DMS 273 treated with DMSO at 0.1 percent for 48 hours (cell line): ENCODE measurements around the gene MLPH.

Experiments used
- DNase-seq: peaks from one replicate; lab custom pipeline; 2025; lab: John Stamatoyannopoulos, UW

MLPH gene

GRCh38 chr2:237497838-237498186 is 10.8 kb downstream of the MLPH start:
- DNase-seq: no peak

GRCh38 chr2:237498341-237498740 is 11.3 kb downstream of the MLPH start:
- no peak for DNase-seq

GRCh38 chr2:237500681-237501424 is 13.8 kb downstream of the MLPH start:
- DNase-seq: no peak

- no peak for DNase-seq
These were observed 15.0 kb downstream of the MLPH start for GRCh38 chr2:237501892-237502513.

GRCh38 chr2:237503201-237503600 is 16.1 kb downstream of the MLPH start:
- DNase-seq: no peak

GRCh38 chr2:237505188-237505939 is 18.3 kb downstream of the MLPH start:
- DNase-seq: no peak

GRCh38 chr2:237507512-237507911 is 20.5 kb downstream of the MLPH start:
- DNase-seq: no peak

GRCh38 chr2:237508361-237508760 is 21.3 kb downstream of the MLPH start:
- no peak for DNase-seq

- no peak for DNase-seq
These were observed 22.1 kb downstream of the MLPH start for GRCh38 chr2:237509151-237509550.

- no peak for DNase-seq
These were observed 22.9 kb downstream of the MLPH start for GRCh38 chr2:237509905-237510304.

- DNase-seq: no peak
These were observed 23.6 kb downstream of the MLPH start for GRCh38 chr2:237510502-237511217.

GRCh38 chr2:237511433-237511832 is 24.4 kb downstream of the MLPH start:
- no peak for DNase-seq

GRCh38 chr2:237511885-237512405 is 24.9 kb downstream of the MLPH start:
- no peak for DNase-seq

- peak; percentile 36 for DNase-seq
These were observed 25.9 kb downstream of the MLPH start for GRCh38 chr2:237512774-237513466.

- no peak for DNase-seq
These were observed 26.6 kb downstream of the MLPH start for GRCh38 chr2:237513693-237514092.

- DNase-seq: no peak
These were observed 27.6 kb downstream of the MLPH start for GRCh38 chr2:237514474-237515130.

GRCh38 chr2:237515166-237515565 is 28.1 kb downstream of the MLPH start:
- DNase-seq: no peak

GRCh38 chr2:237515621-237516275 is 28.7 kb downstream of the MLPH start:
- DNase-seq: no peak

- no peak for DNase-seq
These were observed 30.1 kb downstream of the MLPH start for GRCh38 chr2:237517163-237517562.

GRCh38 chr2:237517990-237518389 is 30.9 kb downstream of the MLPH start:
- no peak for DNase-seq
